Measurements from ENCODE around the gene SPATA16.
"Not testable (repeated sequence)": the region's sequence is repeated elsewhere in the genome, so short reads cannot be mapped to it uniquely, and the experiment has no call there.

SPATA16 gene, protein sequence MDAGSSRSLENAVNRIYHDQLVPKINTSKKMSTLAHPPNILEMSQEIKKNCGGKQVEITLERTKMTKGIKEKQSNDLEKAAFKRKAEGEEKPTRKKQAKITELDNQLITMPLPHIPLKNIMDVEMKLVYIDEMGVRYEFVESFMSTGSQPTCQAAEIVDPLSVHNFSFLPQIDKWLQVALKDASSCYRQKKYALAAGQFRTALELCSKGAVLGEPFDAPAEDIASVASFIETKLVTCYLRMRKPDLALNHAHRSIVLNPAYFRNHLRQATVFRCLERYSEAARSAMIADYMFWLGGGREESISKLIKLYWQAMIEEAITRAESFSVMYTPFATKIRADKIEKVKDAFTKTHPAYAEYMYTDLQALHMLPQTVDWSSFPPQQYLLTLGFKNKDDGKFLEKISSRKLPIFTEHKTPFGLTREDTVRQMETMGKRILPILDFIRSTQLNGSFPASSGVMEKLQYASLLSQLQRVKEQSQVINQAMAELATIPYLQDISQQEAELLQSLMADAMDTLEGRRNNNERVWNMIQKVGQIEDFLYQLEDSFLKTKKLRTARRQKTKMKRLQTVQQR

DNA sequence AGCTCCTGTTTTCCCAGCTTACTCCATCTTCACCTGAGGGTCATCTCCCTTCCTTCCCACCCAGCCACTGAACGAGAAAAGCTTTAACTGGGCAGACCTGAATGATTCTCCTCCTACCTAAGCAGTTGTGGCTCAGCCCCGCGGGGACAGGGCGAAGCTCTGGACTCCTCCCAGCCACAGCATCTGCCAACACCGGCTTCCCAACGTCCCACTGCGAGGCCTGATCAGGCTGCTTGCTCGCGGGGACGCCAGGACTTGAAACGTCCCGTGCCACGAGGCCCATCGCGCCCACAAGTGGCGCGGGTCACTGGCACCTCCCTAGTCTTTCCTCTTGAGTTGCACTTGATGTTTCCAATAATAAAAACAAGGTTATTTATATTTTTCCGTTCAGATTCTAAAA, at the start of gene SPATA16:
TSS of gene SPATA16 (minus strand) at position 250 of the 400 bp plus-strand sequence. CDS start 23,504 bp downstream, outside the sequence.
- no peak within 1 kb of the TSS for H3K4me3 ChIP-seq (replicated peaks; ENCODE audit: low read depth, low read length)
- DNase-seq (ENCODE audit: low read depth), result no peak
- TF ChIP-seq, protein P1, sequence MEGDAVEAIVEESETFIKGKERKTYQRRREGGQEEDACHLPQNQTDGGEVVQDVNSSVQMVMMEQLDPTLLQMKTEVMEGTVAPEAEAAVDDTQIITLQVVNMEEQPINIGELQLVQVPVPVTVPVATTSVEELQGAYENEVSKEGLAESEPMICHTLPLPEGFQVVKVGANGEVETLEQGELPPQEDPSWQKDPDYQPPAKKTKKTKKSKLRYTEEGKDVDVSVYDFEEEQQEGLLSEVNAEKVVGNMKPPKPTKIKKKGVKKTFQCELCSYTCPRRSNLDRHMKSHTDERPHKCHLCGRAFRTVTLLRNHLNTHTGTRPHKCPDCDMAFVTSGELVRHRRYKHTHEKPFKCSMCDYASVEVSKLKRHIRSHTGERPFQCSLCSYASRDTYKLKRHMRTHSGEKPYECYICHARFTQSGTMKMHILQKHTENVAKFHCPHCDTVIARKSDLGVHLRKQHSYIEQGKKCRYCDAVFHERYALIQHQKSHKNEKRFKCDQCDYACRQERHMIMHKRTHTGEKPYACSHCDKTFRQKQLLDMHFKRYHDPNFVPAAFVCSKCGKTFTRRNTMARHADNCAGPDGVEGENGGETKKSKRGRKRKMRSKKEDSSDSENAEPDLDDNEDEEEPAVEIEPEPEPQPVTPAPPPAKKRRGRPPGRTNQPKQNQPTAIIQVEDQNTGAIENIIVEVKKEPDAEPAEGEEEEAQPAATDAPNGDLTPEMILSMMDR (IDR thresholded peaks at IDR 0.05; ENCODE audit: low read length, missing control alignments), result no peak

DNA sequence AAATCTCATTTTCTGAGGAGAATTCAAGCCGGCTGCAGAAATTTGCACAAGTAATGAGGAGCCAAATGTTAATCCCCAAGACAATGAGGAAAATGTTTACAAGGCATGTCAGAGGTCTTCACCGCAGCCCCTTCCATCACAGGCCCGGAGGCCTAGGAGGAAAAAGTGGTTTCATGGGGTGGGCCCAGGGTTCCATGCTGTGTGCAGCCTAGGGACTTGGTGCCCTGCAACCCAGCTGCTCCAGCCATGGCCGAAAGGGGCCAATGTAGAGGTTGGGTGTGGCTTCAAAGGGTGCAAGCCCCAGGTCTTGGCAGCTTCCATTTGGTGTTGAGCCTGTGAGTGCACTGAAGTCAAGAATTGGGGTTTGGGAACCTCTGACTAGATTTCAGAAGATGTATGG, 42.0 kb upstream of the SPATA16 start:
- not testable (repeated sequence) for H3K4me3 ChIP-seq (replicated peaks; ENCODE audit: low read depth, low read length); DNase-seq (ENCODE audit: low read depth)

DNA sequence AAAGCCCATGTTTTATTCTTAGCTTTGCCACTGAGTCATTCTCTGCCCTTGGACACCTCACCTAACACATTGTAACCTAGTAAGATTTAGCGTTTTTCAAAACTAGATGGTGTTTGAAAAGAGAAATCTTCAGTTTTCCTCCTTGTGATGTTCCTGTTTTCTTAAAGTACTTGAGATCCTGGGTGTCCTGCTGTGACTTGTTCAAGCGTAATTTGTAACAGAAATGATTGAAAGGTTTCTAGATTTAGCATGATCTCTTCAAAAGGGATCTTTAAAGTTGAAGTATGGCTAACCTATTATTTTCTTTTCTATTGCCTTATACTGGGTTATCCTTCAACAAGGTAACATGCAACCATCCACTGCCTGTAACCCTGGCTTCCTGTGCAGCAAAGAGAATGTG, 32.6 kb upstream of the SPATA16 start:
- TF ChIP-seq, protein P1 (IDR thresholded peaks at IDR 0.05; ENCODE audit: low read length, missing control alignments), result no peak
- H3K4me3 ChIP-seq (replicated peaks; ENCODE audit: low read depth, low read length), result no peak overlapping the region
- DNase-seq (ENCODE audit: low read depth), result no peak

DNA sequence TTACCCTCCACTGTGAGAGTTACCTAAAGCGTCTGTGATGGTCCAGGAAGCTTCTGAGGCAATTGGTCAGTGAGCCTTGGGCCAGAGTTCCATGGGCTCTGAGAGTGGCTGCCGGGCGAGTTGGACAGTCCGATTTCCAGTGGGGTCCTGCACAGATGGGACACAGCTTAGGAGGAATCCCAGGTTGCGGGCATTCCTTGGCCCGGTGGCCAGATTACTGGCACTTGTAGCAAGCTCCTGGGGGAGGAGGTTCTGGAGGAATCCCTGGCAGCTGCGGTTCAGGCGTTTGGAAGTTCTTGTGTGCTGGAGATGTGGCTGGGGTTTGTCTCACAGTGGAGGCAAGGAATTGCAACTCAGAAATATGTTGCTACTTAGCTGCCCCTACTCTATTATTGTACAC, 18.1 kb upstream of the SPATA16 start:
- DNase-seq (ENCODE audit: low read depth); H3K4me3 ChIP-seq (replicated peaks; ENCODE audit: low read depth, low read length): not testable (repeated sequence)

DNA sequence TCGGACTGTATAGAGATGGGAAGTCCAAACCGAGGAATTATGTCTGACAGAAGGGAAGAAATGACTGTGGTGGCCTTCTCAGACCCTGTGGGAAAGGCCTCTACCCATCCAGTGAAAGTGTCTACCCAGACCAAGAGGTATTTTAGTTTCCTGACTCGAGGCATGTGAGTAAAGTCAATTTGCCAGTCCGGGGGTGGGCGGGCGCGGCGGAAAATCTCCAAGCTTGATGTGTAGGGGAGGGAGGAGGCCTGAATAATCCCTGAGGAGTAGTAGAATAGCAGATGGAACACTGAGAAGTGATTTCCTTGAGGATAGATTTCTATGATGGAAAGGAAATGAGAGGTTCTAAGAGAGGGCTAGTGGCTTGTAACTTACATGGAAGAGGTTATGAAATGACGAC, 15.5 kb upstream of the SPATA16 start:
- not testable (repeated sequence) for H3K4me3 ChIP-seq (replicated peaks; ENCODE audit: low read depth, low read length); DNase-seq (ENCODE audit: low read depth)

DNA sequence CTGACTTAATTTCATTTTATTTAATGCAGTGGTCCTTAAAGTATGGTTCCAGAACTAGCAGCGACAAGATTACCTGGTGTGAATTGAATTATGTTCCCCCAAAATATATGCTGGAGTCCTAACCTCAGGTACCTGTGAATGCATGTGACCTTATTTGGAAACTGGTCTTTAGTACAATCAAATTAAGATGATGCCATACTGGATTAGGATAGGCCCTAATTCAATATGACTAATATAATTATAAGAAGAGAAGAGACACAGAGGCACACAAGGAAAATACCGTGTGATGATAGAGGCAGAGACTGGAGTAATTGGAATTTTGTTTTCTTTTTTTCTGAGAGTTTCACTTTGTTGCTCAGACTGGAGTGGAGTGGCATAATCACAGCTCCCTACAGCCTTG, 12.6 kb upstream of the SPATA16 start:
- TF ChIP-seq, protein P1 (IDR thresholded peaks at IDR 0.05; ENCODE audit: low read length, missing control alignments), result no peak
- no peak for DNase-seq (ENCODE audit: low read depth)
- no peak overlapping the region for H3K4me3 ChIP-seq (replicated peaks; ENCODE audit: low read depth, low read length)

DNA sequence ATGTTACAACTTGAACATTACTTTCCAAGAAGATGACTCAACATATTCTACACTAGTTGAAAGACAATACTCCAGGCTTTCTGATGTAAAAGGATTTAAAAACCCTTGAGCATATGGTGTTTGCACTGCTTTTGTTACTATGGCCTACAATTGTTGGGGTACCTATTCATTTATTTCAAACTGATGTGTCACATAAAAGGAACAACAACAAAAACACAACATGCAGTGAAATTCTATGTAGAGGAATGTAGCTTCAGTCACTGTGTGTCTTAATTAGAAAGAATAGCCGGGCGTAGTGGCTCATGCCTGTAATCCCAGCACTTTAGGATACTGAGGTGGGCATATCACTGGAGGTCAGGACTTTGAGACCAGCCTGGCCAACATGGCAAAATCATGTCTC, 1.6 kb downstream of the SPATA16 start:
- no peak overlapping the region for H3K4me3 ChIP-seq (replicated peaks; ENCODE audit: low read depth, low read length)
- no peak for DNase-seq (ENCODE audit: low read depth)
- TF ChIP-seq, protein P1 (IDR thresholded peaks at IDR 0.05; ENCODE audit: low read length, missing control alignments), result no peak

DNA sequence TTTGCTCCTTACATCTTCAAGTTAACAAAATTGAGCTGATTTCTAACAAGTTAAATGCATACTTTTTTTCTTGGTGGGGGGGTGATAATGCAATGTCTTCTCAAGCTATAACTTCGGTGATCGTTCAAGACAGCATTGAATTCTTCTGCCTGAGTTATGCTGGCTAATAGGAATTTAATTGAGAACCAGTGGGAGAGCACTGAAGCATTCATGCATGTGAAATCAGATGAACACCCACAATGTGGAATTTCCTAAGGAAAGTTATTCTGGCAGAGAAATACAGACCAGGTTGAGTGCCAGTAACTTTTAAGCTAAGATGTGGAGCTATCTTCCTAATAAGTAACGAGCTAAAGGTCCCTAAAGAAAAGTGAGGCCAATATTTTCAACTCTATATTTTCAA, 3.0 kb downstream of the SPATA16 start:
- TF ChIP-seq, protein P1 (IDR thresholded peaks at IDR 0.05; ENCODE audit: low read length, missing control alignments), result no peak
- DNase-seq (ENCODE audit: low read depth), result no peak
- H3K4me3 ChIP-seq (replicated peaks; ENCODE audit: low read depth, low read length), result no peak overlapping the region

Data from fibroblast of pulmonary artery (primary cell).